SKM-1 (cell line): ENCODE results near the gene KLHL3.
A peak's percentile ranks its signal among the peaks of the same experiment; 100 is the strongest.

Source experiments
- DNase-seq: peaks from one replicate; lab custom pipeline; 2025; ENCODE audit not compliant: unreplicated experiment; lab: John Stamatoyannopoulos, UW

KLHL3 gene

DNA sequence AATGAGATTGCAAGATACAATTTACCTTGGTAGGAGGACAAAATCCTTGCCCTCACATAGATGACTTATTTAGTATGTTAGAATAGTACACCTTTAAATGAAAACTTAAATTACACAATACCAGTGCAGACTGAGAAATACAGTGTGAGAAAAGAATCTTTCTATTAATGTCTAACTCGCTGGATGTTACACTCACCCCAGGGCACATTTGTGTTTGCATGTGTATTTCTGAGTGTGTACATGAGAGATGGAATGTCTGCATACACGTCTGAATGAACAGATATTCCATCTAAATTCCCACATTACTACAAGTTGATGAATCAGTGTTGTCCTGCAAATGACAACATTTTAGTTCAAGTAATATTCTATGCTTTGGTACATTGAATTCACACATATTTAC, 99.8 kb downstream of the KLHL3 start:
- no peak for DNase-seq

- no peak for DNase-seq
These were observed 100.4 kb downstream of the KLHL3 start for GRCh38 chr5:137635521-137635921.

- DNase-seq, result no peak
These were observed 102.0 kb downstream of the KLHL3 start for GRCh38 chr5:137633896-137634295.

DNA sequence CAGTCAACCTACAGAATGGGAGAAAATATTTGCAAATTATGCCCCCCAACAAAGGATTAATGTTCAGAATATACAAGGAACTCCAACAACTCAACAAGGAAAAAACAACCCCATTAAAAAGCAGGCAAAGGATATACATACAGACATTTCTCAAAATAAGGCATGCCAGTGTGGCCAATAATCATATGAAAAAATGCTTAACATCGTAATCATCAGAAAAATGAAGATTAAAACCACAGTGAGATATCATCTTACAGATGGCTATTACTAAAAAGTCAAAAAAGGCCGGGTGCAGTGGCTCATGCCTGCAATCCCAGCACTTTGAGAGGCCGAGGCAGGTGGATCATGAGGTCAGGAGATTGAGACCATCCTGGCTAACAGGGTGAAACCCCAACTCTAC, 103.2 kb downstream of the KLHL3 start:
- no peak for DNase-seq

DNA sequence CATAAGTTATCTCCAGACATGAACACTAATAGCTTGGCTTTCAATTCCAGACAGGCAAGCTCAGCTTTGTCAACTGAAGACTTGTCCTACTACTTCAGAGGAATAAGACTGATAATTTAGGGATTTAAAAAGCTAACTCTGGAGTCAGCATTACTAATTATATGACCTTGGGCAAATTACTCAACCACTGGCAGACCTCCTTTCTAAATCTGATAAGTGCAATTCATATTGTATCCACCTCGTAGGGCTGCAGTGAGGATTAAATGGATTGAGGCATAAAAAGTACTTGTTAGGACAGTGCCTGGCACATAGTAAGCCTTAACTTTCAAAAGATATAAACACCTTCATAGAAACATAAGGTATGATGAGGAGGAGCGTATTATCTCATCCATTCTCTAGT, 104.4 kb downstream of the KLHL3 start:
- no peak for DNase-seq

GRCh38 chr5:137630972-137631370, 104.9 kb downstream of the KLHL3 start:
- DNase-seq, result no peak

DNA sequence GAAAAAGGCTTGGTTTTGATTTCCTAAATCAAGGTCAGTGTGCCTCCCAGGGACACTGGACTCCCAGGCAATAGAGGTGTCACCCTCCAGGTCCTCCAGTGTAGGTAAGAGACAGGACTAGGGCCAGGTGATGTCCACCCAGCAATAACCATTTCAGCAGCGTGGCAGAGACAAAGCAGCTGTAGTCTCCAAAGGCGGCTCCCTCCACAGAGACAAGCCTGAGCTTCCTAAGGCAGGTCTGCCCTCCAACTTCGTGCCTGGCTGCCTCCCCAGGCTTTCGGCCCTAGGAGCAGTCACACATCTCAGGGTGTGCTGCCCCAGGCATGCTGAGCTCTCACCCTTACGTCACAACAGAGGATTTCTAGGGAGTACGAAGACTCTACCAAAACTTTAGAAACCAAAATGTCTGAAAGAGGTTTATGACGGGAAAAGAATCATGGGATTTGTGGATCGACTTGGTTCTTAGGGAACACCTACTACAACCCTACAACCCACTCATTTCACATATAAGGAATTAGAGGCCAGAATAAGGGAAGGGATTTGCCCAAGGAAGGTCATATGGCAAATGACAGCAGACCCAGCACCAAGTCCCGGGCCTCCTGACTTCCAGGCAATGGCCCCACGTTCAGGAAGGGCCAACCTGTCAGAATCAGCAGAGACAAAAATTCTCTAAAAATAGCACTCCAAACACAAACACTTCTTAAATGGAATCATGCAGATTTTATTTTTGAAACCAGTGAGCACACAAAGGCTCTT, 105.5 kb downstream of the KLHL3 start:
- no peak for DNase-seq

DNA sequence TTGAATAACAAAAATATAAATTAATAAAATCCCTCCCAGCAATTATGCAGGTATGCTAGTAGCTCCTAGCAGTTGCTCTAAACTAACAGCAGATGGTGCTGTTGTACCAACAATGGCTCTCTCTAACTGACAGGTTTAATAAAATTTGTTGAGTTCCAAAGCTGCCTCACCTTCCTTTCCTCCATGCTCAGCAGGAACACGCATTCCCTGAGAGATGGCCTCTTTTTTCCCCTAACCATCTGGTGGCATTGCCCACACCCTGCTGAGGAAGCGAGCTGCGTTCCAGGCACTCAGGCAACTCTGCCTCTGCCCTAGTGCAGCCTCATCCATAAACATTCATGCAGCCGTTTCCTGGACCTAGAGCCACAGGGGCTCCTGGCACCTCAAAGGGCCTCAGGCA, 106.2 kb downstream of the KLHL3 start:
- peak; percentile 30 for DNase-seq

DNA sequence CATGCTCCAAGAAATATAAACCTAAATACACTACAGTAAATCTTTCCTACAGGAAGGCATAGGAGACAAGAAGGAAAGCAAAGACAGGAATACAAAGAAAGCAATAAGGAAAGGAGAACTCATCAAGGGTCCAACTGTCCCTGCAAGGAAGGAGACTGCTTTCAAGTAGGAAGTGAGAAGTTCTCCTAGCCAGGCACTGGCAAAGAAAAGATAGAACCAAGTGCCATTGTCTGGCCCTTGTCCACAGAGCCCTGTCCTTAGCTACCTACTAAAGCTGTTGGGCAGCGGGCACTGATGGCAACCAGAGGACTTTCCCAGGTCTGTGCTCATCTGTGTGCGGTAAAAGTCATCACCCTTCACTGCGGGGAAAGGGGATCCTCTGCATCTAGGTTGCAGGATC, 108.2 kb downstream of the KLHL3 start:
- DNase-seq, result no peak

DNA sequence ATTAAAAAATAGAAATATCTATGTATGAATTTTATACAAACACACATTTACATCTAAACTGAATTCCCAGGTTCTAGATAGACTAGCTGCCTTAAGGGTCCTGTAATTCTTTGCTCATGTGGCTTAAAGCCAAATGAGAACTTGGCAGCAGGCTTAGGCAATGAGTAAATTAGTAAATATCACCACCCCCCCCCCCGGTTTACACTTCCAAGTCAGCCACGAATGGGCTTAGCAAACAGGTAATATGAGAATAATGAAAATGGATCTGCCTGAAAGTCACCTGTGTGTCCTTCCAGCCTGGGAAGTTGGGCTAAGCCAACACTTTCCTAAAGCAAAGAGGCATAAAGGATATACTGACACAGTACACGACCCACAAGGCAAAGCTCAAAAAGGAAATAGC, 108.6 kb downstream of the KLHL3 start:
- DNase-seq, result no peak

DNA sequence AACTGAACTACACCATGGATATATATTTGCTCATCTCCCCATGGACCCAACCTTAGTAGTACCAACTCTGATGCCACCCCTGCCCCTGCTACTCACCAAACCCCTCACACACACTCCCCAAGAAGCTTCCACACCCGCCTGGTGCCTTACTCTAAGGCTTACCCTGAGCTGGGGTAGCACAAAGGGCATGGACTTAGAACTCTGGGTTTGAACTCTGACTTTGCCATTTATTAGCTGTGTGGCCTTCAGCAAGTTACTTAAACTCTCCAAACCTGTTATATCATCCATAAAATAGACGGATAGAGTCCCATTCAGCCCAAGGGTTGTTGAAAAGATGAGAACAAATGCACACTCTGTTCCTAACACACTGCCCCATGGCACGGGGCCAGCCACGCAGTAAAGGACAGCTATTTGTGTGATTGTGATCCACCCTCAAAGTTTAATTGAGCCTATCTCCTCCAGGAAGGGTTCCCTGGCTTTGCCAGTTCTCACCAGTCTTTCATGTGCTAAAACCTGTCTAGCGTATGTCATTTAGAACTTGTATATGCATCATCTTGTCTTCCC, 111.0 kb downstream of the KLHL3 start:
- DNase-seq, result no peak

GRCh38 chr5:137622850-137623249, 113.0 kb downstream of the KLHL3 start:
- peak; percentile 69 for DNase-seq

DNA sequence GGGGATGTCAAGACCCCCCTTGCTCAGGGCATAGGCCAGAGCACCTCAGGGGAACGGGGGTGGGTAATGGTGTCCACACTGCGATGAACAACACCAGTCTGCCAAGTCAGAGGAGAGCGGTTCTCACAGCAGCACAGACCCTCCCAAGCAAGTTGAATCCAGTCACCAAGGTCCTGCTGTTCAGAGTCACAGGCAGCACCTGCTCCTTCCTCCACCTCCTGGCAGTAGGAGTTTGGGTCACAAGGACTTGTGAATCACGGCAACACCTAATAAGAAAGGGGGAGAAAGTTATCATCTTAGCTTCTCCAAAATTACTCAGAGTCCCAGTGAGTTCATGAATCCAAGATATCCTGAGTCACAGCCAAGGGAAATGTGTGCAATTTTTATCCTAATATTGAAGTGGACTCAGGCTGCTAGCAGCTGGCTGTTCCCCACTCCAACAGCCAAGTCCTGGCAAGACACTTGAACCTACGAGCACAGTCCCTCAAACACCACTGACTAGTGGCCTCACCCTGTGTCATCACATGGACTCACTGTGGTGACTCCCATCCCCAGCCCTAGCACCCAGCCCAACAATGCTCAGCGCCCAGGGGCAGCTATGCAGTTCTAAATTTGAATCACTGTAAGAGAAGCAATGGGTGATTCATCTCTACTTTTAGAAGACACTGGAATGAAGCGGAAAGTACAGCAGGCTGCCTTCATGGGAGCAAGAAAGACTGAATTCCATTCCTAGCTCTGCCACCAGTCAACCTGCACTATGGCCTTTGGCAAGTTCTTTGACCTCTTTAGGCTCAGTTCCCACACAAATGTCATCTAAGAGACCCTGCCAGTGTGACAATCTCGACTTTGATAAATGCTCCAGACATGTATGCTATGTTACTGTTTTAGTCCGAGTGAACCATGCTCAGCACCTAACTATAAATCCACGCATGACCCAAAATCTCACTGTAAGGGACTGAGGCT, 113.7 kb downstream of the KLHL3 start:
- DNase-seq, result no peak

DNA sequence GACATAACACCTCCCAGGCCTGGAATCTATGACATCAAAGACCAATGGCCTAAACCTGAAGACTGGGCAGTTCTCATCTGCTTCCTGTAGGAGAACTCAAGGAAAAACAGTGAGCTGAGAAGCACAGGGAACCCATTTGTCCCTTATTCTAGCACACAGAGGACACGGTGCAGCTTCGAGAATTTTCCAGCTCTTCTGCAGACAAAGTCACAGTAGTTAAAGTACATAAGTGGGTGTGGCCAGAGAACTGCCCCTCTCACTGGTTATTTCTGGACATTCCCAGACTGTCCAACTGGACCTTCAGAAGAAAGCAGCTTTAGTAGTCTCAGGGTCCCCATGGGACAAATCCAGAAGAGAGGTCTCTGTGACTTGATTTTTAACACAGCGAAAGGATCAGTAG, 114.6 kb downstream of the KLHL3 start:
- no peak for DNase-seq

- DNase-seq, result no peak
These were observed 116.6 kb downstream of the KLHL3 start for GRCh38 chr5:137619191-137619870.

DNA sequence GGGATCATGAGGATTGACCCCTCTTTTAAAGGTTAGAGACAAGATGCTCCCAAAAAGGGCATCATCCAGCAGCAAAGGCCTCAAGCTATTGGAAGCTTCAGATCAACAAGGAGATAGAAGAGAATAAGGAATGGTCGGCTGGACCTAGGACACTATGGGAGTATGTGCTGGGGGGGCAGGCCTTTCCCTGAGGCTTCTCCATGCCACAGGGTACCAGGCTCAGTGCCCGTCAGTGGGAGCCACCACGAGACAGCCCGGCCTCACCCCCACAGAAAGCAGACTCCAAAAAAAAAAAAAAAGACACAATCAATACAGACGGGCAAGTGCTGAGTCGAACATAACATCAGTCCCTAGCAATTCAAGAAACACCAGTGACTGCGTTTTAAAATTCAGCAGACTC, 117.4 kb downstream of the KLHL3 start:
- no peak for DNase-seq

DNA sequence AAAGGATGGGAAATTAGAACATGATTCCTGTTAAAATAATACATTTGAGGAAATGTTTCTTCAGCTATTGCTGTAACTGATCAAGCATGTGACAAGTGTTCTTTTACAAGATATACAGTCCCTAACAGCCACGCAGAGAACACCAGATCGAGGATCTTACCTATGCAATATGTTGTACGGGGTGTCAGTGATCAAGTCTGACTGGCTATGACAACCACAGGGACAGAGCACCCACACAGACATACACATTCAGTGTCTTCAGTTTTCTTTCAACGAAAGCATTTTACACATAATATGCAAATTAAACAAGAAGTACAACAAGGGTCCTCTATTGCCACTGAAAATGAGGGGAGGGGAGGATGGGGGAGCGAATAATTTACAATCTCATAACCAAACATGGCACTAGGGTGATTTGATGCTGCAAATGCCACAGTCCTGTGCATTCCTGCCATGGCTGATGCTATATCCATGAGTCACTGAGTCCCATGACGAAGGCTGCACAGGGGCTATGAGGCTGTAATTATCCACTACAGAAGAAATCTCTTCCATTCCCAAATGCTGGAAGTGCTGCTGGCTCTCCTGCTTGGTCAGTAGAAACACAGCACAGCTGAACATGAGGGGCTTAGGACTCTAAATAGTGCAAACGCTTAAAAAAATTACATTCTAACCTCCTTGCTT, 118.2 kb downstream of the KLHL3 start:
- no peak for DNase-seq

GRCh38 chr5:137616046-137616445, 119.8 kb downstream of the KLHL3 start:
- no peak for DNase-seq

DNA sequence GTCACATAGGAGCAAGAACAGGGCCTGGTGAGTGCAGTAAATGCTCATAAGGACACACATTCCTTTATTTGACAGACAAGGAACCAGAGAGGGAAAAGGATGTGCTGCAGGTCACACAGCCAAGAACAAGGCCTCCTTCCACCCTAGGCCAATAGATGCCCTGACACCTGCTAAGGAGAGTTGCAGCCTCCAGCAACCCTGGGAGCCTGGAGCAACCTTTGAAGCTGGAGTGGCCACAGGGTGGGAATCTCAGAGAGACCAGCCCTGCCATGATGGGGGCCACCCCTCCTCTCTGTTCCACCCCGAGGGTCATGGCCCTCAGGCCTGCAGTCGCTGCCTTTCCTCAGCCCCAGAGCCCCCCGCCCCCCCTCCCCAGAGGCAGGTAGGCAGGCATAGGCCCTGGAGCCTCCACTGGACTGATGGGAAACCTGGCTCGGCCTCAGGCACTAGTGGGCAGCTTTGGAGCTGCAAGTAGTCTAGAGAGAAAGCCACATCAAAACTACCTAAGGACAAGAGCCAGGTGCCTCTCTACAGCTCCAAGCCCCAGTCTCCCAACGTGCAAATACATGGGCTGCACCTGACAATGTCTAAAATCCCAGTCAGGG, 120.6 kb downstream of the KLHL3 start:
- DNase-seq, result no peak

- peak; percentile 94 for DNase-seq
These were observed 122.2 kb downstream of the KLHL3 start for GRCh38 chr5:137613554-137614265.
